SK-N-MC (cell line): ENCODE results near the gene RUNX2.

Experiments used
- EZH2 ChIP-seq: fragments of 200-600 bp; sonication (generic); IDR thresholded peaks from one replicate; pipeline ENCODE4 v1.6.1; 2017; ENCODE audit warnings: antibody characterized with exemption
- POLR2AphosphoS5 ChIP-seq: IDR thresholded peaks from 2 replicates; pipeline ENCODE4 v1.6.1; 2012; ENCODE audit warnings: mild to moderate bottlenecking, low read depth, low read length, borderline replicate concordance

DNA sequence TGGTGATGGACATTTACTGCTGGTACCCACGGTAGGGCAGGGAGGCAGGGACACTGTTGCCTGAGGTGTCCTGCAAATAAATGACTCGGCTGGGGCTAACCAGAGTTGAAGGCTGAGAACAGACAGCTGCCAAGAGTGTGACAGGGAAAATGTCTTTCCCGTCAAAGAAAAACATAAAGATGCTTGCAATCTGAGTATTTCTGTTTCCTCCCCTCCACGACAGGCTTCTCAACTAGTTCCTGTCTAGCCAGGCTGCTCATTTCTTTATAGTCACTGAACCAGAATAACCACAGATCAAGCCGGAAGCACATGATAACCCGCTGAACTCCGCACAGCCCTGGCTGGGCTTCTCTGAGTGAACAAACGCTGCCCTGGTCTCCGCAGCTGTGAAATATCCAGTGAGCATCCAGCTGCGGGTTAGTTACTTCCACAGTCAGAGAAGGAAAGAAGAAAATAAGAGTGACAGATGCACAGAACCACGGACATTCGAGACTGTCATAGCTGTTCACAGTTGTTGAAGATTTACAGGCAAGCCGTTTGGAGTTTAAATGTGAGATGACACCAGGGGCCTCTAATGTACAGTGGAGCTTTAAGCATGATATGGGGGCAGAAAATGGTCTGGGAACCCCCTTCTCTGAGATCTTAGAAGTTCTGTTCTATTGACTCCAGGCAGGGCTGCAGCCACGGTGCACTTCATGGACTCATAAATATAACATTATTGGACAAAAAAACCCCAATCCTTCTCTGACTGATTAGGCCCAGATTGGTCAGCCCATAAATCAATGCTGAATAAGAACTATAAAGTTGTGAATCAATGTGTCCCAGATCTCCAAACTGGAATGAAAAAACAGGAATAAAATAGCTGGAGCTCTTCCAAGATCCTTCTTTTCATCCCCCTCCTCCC, 349.5 kb downstream of the RUNX2 start:
- TF ChIP-seq POLR2AphosphoS5 (no peak), EZH2 (no peak)
